ENCODE measurements around the gene DYRK1A.

DNA sequence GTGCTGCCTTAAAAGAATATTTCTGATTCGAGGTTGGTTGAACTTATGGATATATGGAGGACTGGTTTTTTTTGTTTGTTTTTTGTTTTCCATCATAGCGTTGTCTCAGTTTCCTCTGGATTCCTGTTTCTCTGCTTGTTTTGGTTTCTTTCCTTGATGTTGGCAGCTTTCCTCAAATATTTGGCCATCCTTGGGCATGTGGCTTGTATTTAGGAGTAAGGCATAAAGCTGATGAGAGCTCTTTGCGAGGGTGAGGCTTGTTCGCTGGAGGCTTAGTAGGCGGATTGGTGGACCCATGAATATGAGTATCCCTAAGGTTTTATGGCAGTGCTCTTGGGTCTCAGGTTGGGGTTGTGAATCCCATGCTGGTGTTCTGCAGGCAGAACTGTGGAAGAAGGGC, 22.9 kb downstream of the DYRK1A start:
- TF ChIP-seq, protein P1, sequence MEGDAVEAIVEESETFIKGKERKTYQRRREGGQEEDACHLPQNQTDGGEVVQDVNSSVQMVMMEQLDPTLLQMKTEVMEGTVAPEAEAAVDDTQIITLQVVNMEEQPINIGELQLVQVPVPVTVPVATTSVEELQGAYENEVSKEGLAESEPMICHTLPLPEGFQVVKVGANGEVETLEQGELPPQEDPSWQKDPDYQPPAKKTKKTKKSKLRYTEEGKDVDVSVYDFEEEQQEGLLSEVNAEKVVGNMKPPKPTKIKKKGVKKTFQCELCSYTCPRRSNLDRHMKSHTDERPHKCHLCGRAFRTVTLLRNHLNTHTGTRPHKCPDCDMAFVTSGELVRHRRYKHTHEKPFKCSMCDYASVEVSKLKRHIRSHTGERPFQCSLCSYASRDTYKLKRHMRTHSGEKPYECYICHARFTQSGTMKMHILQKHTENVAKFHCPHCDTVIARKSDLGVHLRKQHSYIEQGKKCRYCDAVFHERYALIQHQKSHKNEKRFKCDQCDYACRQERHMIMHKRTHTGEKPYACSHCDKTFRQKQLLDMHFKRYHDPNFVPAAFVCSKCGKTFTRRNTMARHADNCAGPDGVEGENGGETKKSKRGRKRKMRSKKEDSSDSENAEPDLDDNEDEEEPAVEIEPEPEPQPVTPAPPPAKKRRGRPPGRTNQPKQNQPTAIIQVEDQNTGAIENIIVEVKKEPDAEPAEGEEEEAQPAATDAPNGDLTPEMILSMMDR (IDR thresholded peaks at IDR 0.05) = no peak
- no peak for TF ChIP-seq EZH2 (IDR thresholded peaks at IDR 0.05)
- TF ChIP-seq EZH2phosphoT487 (IDR thresholded peaks at IDR 0.05) = no peak

Data from neural progenitor cell (in vitro differentiated cells).